HG03342 (cell line): Measurements from ENCODE around the gene IRX3.
"Not testable (repeated sequence)": the region's sequence is repeated elsewhere in the genome, so short reads cannot be mapped to it uniquely, and the experiment has no call there.

Experiments
- ATAC-seq: cut with Tn5 transposase; IDR thresholded peaks from one replicate; pipeline ENCODE4 v1.9.1; 2021; ENCODE audit warnings: mild to moderate bottlenecking, moderate library complexity; ENCODE audit not compliant: unreplicated experiment

IRX3 gene

GRCh38 chr16:54280751-54281150, 5.8 kb downstream of the IRX3 start:
- ATAC-seq: no peak

- no peak for ATAC-seq
These were observed 8.5 kb downstream of the IRX3 start for GRCh38 chr16:54277845-54278703.

- ATAC-seq: no peak
These were observed 10.6 kb downstream of the IRX3 start for GRCh38 chr16:54275956-54276355.

GRCh38 chr16:54273566-54273965, 13.0 kb downstream of the IRX3 start:
- ATAC-seq: no peak

- no peak for ATAC-seq
These were observed 15.9 kb downstream of the IRX3 start for GRCh38 chr16:54270711-54271110.

- no peak for ATAC-seq
These were observed 17.1 kb downstream of the IRX3 start for GRCh38 chr16:54269461-54269860.

- ATAC-seq: no peak
These were observed 17.8 kb downstream of the IRX3 start for GRCh38 chr16:54268766-54269165.

GRCh38 chr16:54268340-54268739, 18.2 kb downstream of the IRX3 start:
- ATAC-seq: no peak

GRCh38 chr16:54266363-54266955, 20.1 kb downstream of the IRX3 start:
- ATAC-seq: no peak

- ATAC-seq: no peak
These were observed 20.9 kb downstream of the IRX3 start for GRCh38 chr16:54265575-54266107.

GRCh38 chr16:54253118-54253517, 33.5 kb downstream of the IRX3 start:
- ATAC-seq: no peak

GRCh38 chr16:54248863-54249710, 37.5 kb downstream of the IRX3 start:
- no peak for ATAC-seq

GRCh38 chr16:54247705-54248104, 38.9 kb downstream of the IRX3 start:
- not testable (repeated sequence) for ATAC-seq

GRCh38 chr16:54246454-54246821, 40.1 kb downstream of the IRX3 start:
- ATAC-seq: no peak

- no peak for ATAC-seq
These were observed 40.7 kb downstream of the IRX3 start for GRCh38 chr16:54245788-54246453.

GRCh38 chr16:54244061-54244886, 42.3 kb downstream of the IRX3 start:
- no peak for ATAC-seq

GRCh38 chr16:54243202-54243601, 43.4 kb downstream of the IRX3 start:
- no peak for ATAC-seq

GRCh38 chr16:54242199-54242598, 44.4 kb downstream of the IRX3 start:
- no peak for ATAC-seq

- no peak for ATAC-seq
These were observed 45.1 kb downstream of the IRX3 start for GRCh38 chr16:54241525-54241924.
